Activated T-cell treated with anti-CD3 and anti-CD28 coated beads, Interleukin-2, amount 50 U/mL, for 4 hours (primary cell): ENCODE data around the gene CNTNAP5. TPM values are rescaled to one million over a fixed set of nuclear protein-coding genes. Genes with fewer than 3 reads are reported as not detected.

ENCODE experiments used
- ATAC-seq, 2 donors: fragments of 200-7000 bp; cut with Tn5 transposase; one replicate each; pipeline ENCODE4 v1.10.0; 2021
- DNase-seq: peaks from one replicate; pipeline ENCODE4 v3.0.0-alpha.2; 2020
- H3K27me3 Mint-ChIP-seq: one replicate; pipeline ENCODE4 v1.8.0; 2021; ENCODE audit warnings: low read depth, mixed read lengths
- H3K36me3 Mint-ChIP-seq: one replicate; pipeline ENCODE4 v1.8.0; 2022; ENCODE audit warnings: mixed read lengths; ENCODE audit not compliant: insufficient read depth
- H3K4me1 Mint-ChIP-seq: one replicate; pipeline ENCODE4 v1.8.0; 2021; ENCODE audit warnings: low read depth, mixed read lengths
- H3K4me3 Mint-ChIP-seq: one replicate; pipeline ENCODE4 v1.8.0; 2021; ENCODE audit warnings: mild to moderate bottlenecking, moderate library complexity, mixed read lengths
- H3K9me3 Mint-ChIP-seq: one replicate; pipeline ENCODE4 v1.8.0; 2021; ENCODE audit warnings: mixed read lengths
- total RNA-seq, 3 donors: library from RNA; stranded (reverse); gene quantifications; one replicate each; pipeline ENCODE4 v1.2.1, GENCODE V29; 2021

The CNTNAP5 gene
- total RNA-seq, 3 donors from 2014 or later, result not detected

DNA sequence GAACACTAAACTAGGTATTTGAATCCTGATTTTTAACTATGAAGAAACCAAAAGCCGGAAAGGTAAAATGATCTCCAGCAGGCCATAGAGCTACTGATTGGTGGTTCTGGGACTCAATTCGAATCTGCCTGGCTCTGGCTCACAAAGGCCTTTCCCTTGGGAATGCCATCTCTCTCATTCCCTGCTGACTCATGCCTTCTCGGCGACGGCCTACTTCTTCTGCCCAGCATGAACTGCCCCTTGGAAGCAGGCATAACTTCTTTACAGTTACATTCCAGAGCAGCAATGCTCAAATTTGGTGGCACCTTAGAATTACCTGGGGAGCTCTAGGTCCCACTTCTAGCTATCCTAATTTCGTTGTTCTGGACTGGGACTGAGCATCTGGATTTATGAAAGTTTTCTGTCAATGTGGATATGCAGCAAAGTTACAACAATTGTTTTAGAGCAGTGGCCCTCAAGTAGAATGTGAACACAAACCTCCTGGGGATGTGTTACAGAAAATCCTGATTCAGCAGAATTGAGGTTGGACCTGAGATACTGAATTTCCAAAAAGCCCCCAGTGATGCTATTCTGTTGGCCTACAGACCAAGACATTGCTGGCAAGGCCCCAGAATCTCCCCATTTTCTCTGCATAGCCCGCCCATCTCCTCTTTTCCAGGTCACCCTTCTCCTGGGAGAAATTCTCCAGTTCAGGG is 261.1 kb downstream of the CNTNAP5 start:
- no peak for DNase-seq
- no peak for ATAC-seq
- Mint-ChIP-seq H3K4me3 (no peak overlapping the region), H3K27me3 (no peaks in the 10 kb centered on the region), H3K36me3 (no peaks in the 10 kb centered on the region), H3K9me3 (peaks cover 11% of the 10 kb centered on the region), H3K4me1 (no peaks in the 10 kb centered on the region)

DNA sequence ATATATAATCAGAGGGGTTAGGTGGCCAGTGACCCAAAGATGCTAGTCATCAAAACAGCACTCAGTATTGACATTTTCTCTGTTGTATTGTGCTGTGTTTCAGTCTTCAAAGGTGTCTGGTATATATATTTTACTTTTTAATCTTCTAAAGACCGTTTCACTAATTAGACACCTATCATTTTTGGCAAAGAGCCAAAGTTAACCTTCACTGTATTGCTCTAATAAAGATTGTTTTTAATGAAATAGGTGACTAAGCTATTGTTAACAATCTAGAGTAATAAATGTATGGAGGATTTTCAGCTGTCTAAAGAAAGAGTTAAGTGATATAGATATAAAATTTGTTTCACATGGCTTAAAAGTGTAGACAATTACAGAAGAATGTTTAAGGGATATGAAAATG is 264.0 kb downstream of the CNTNAP5 start:
- DNase-seq, result no peak
- H3K4me3 Mint-ChIP-seq, result no peak overlapping the region
- no peaks in the 10 kb centered on the region for H3K36me3 Mint-ChIP-seq
- no peak for ATAC-seq
- no peaks in the 10 kb centered on the region for H3K4me1 Mint-ChIP-seq
- H3K27me3 Mint-ChIP-seq, result no peaks in the 10 kb centered on the region
- H3K9me3 Mint-ChIP-seq, result peaks cover 6% of the 10 kb centered on the region

DNA sequence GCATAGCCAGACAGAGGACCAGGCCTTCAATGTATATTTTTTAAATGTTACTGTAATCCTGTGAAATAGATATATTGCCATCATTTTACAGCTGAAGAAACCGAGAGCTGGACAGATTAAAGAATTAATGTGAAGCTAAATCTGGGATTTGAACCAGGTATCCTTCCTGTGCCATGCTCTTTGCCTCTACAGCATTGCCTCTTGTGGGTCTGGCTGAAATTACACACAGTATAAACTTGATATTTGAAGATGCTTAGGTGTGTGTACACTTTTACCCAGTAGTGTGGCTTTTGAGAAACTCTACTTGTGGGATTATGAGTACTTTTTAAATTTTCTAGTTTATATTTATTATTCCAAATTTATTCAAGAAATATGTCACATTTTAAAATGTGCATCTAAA is 264.5 kb downstream of the CNTNAP5 start:
- ATAC-seq (no peak), DNase-seq (no peak)
- H3K9me3 Mint-ChIP-seq, result peaks cover 4% of the 10 kb centered on the region
- H3K27me3 Mint-ChIP-seq, result no peaks in the 10 kb centered on the region
- no peaks in the 10 kb centered on the region for H3K36me3 Mint-ChIP-seq
- no peaks in the 10 kb centered on the region for H3K4me1 Mint-ChIP-seq
- H3K4me3 Mint-ChIP-seq, result no peak overlapping the region

DNA sequence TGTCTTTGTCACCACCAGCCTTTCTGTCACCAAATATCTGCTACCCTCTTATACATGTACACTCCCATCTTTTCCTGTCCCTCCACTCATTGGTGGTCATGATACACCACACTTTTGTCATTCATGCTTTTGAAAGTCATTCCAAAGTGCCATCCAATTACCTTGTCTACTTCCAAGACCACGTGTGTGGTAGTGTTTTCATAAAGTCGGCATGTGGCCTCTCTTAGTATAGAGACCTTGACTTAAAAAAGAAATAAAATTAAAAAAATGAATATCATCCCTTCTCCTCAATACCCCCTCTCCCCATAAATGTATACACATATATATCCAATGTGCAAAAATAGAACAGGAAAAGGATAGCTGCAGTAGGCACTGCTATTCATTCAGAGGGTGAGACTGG is 271.4 kb downstream of the CNTNAP5 start:
- ATAC-seq (no peak), DNase-seq (no peak)
- no peak overlapping the region for H3K4me3 Mint-ChIP-seq
- H3K36me3 Mint-ChIP-seq, result no peaks in the 10 kb centered on the region
- no peaks in the 10 kb centered on the region for H3K27me3 Mint-ChIP-seq
- peaks cover 4% of the 10 kb centered on the region for H3K9me3 Mint-ChIP-seq
- H3K4me1 Mint-ChIP-seq, result no peaks in the 10 kb centered on the region

DNA sequence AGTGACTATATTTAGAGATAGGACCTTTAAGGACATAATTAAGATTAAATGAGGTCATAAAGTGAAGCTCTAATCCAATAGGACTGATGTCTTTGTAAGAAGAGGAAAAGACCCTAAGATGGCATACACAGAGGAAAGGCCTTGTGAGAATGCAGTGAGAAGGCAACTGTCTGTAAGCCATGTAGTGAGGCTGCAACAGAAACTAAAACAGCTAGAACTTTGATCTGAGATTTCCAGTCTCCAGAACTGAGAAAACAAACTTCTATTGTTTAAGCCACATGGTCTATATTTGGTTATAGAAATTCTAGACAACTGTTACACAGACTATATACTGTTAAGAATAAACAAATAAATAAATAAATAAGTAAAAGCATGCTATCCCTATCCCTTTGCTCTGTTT is 276.8 kb downstream of the CNTNAP5 start:
- Mint-ChIP-seq H3K4me1 (no peaks in the 10 kb centered on the region), H3K27me3 (no peaks in the 10 kb centered on the region), H3K9me3 (peaks cover 4% of the 10 kb centered on the region), H3K36me3 (no peaks in the 10 kb centered on the region), H3K4me3 (no peak overlapping the region)
- ATAC-seq (no peak), DNase-seq (no peak)

DNA sequence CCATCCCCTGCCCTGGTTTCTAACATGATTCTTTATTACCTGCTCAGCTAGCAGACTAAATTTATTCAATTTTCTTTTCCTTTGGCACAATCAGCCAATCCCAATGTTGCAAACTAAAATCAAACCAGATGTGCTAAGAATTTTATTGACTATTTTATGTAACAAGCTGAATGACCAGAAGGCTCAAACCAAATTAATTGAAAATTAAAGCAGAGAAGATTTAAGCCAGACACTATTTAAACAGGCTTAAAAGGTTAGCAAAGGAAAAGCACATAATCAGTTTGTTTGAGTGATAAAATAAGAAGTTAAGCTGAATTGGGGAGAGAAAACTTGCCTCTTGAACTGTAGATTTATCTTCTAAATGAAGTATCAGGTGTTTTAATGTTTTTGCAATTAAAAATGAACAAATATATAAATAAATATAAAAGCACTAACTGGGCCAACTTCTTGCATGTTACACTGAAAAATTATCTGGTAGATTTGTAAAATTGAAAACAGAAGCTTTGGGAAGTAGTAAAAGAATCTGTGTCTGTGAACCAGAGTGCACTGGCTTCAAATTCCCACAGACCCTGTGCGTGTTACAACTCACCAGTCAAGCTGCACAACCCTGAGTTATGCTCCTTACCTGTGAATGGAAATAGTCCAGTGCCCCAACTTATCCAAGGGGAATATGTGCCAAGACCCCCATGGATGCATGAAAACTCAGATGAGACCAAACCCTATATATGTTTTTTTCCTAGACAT is 283.4 kb downstream of the CNTNAP5 start:
- DNase-seq (no peak), ATAC-seq (no peak)
- Mint-ChIP-seq H3K36me3 (no peaks in the 10 kb centered on the region), H3K4me3 (no peak overlapping the region), H3K9me3 (peaks cover 4% of the 10 kb centered on the region), H3K27me3 (no peaks in the 10 kb centered on the region), H3K4me1 (no peaks in the 10 kb centered on the region)

DNA sequence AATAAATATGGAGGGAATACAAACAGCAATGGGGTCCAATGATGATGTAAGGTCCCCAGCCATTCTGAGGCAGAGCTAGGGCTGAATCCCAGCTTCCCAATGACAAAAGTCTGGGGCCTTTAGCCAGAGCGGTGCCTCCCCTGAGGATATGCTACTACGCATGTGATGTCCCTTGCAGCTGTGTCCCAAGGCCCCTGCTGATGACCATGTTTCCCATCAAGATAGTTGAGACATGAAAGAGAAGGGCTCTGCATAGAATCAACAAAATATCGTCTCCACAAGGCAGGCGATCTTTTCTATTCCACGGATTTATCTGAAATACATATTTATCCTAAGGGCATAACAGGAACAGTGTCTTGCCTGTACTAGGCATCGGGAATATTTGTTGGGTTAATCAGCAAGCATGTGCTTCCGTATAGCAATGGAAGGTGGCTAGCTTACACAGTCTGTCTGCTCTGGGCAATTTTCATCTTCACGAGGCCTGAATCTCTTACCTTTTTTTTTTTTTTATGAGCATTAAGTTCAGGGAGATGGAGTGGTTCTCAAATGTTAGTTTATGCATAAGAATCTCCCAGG is 284.6 kb downstream of the CNTNAP5 start:
- H3K36me3 Mint-ChIP-seq, result no peaks in the 10 kb centered on the region
- no peaks in the 10 kb centered on the region for H3K4me1 Mint-ChIP-seq
- ATAC-seq, result no peak
- no peaks in the 10 kb centered on the region for H3K27me3 Mint-ChIP-seq
- no peak for DNase-seq
- no peak overlapping the region for H3K4me3 Mint-ChIP-seq
- peaks cover 4% of the 10 kb centered on the region for H3K9me3 Mint-ChIP-seq

DNA sequence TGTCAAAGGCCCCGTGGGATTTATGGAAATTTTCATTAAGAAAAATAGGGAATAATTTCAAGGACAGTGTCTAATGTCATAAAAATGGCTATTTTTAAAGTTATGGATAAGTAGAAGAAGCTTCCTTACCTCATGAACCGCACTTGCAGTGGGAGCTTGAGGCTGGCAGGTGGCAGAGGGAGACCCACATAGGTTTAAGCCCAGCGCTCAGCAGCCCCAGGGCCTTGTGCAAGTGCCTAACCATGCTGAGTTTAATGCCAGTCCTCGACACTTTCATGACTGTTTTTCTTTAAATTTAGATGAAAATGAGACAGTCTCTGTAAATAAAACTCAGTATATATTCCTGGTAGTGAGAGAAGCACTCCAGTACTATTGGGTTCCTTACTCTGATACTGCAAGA is 285.6 kb downstream of the CNTNAP5 start:
- Mint-ChIP-seq H3K27me3 (no peaks in the 10 kb centered on the region), H3K9me3 (peaks cover 4% of the 10 kb centered on the region), H3K4me1 (no peaks in the 10 kb centered on the region), H3K4me3 (no peak overlapping the region), H3K36me3 (no peaks in the 10 kb centered on the region)
- ATAC-seq (no peak), DNase-seq (no peak)

DNA sequence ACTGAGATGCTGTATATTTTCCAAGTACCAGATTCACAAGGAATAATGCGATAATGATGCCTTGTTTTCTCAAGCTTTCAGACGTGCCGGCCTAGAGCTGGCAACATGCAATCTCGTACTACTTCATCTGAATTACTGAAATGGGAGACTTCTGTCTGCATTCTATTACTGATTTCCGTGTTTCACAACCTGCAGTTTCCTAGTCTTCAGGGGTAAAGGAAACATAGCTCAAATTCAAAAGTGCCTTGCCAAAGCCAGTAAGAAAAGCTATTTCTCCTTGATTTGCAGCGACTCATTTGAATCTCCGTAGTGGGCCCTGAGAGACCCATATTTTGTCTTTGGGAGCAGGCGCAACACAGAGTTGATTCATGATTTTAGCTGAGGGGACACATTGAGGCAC is 289.0 kb downstream of the CNTNAP5 start:
- peaks cover 7% of the 10 kb centered on the region for H3K9me3 Mint-ChIP-seq
- H3K36me3 Mint-ChIP-seq, result no peaks in the 10 kb centered on the region
- DNase-seq (no peak), ATAC-seq (no peak)
- no peak overlapping the region for H3K4me3 Mint-ChIP-seq
- H3K27me3 Mint-ChIP-seq, result no peaks in the 10 kb centered on the region
- no peaks in the 10 kb centered on the region for H3K4me1 Mint-ChIP-seq

DNA sequence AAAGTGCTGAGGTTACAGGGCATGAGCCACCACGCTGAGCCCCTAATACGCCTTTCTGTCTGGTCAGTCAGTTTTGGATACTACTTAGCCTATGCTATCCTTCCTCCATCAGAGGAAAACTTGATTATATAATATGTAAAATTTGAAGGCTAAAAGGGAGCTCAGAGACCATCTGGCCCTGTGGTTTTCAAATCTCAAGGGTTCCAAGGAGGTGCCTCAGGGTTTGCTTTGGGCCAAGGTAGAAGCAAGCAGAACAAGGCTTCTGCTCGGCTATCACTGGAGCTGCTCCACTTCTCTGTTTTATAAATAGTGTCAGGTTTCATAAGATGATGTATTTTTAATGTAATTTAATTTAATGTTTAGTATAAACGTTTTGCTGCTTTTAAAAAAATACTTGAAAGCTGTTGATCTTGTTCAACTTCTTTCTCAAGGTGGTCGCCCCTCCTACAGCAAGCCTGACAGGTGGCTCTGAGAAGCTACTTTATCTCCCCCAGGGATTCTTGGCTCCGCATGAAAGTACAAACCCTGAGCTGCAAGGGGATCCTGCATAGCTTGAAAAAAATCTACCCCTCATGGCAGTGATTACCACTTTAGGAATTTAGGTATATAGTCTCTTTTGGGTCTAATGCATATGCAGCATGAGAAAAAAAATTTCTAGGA is 290.3 kb downstream of the CNTNAP5 start:
- Mint-ChIP-seq H3K9me3 (peaks cover 7% of the 10 kb centered on the region), H3K4me1 (no peaks in the 10 kb centered on the region), H3K4me3 (no peak overlapping the region), H3K27me3 (no peaks in the 10 kb centered on the region), H3K36me3 (no peaks in the 10 kb centered on the region)
- DNase-seq, result no peak
- ATAC-seq, result no peak

DNA sequence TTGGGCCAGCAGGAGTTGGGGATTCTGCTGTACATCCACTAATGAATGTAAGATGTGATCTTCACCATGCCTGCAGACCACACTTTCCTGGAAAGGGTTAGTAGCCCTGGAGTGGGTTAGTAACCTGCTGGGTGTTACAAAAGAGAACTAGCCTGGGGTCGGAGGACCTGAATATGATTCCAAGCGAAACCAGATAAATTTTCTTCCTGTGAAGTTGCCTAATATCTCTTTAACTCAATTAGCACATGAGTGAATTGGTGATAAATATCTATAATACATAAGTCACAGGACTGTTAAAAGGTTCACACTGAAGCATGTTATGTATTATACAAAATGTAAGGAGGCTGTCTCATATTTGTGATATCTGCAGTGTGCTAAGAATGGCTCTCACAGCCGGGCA is 291.0 kb downstream of the CNTNAP5 start:
- Mint-ChIP-seq H3K36me3 (no peaks in the 10 kb centered on the region), H3K9me3 (peaks cover 7% of the 10 kb centered on the region), H3K4me3 (no peak overlapping the region), H3K27me3 (no peaks in the 10 kb centered on the region), H3K4me1 (no peaks in the 10 kb centered on the region)
- DNase-seq, result no peak
- no peak for ATAC-seq

GRCh38 chr2:124316881-124317605 is 292.0 kb downstream of the CNTNAP5 start:
- DNase-seq (no peak), ATAC-seq (no peak)
- no peaks in the 10 kb centered on the region for H3K4me1 Mint-ChIP-seq
- H3K27me3 Mint-ChIP-seq, result no peaks in the 10 kb centered on the region
- H3K36me3 Mint-ChIP-seq, result no peaks in the 10 kb centered on the region
- H3K4me3 Mint-ChIP-seq, result no peak overlapping the region
- H3K9me3 Mint-ChIP-seq, result peaks cover 3% of the 10 kb centered on the region

GRCh38 chr2:124317628-124318027 is 292.5 kb downstream of the CNTNAP5 start:
- Mint-ChIP-seq H3K4me1 (no peaks in the 10 kb centered on the region), H3K36me3 (no peaks in the 10 kb centered on the region), H3K9me3 (peaks cover 3% of the 10 kb centered on the region), H3K4me3 (no peak overlapping the region), H3K27me3 (no peaks in the 10 kb centered on the region)
- no peak for DNase-seq
- no peak for ATAC-seq

- no peak for ATAC-seq
- no peaks in the 10 kb centered on the region for H3K36me3 Mint-ChIP-seq
- H3K27me3 Mint-ChIP-seq, result no peaks in the 10 kb centered on the region
- no peaks in the 10 kb centered on the region for H3K4me1 Mint-ChIP-seq
- DNase-seq, result no peak
- H3K9me3 Mint-ChIP-seq, result peaks cover 3% of the 10 kb centered on the region
- H3K4me3 Mint-ChIP-seq, result no peak overlapping the region
Measured at GRCh38 chr2:124318913-124319312, 293.8 kb downstream of the CNTNAP5 start.
